ENCODE measurements around the gene CRISP1. TPM values are rescaled to one million over a fixed set of nuclear protein-coding genes. Genes with fewer than 3 reads are reported as not detected.

Gene CRISP1
- polyA plus RNA-seq, 2 of the 4 experiments (the other 2 are of a cell fraction): not detected

- H3K27ac ChIP-seq: no peak overlapping the region
- ChIA-PET CTCF (no interaction called here), POLR2A (no interaction called here)
- H3K4me1 ChIP-seq: no peaks in the 10 kb centered on the region
- FAIRE-seq: no peak
- H3K4me3 ChIP-seq: no peak overlapping the region
- WGBS (ENCODE audit: missing lambda C conversion rate): 36% methylated on average over 2 of the region's 2 CpGs
- no peak overlapping the region for H3K4me2 ChIP-seq
- no peak for ATAC-seq
- TF ChIP-seq FOSB (CRISPR knock-in tag; IDR thresholded peaks at IDR 0.05): no peak
- no peak for TF ChIP-seq POLR2A (IDR thresholded peaks at IDR 0.05; ENCODE audit: low read length)
- TF ChIP-seq HOXB5 (CRISPR knock-in tag; IDR thresholded peaks at IDR 0.05): no peak
- no peak for TF ChIP-seq RARB (CRISPR knock-in tag; IDR thresholded peaks at IDR 0.05)
- TF ChIP-seq KDM1A (IDR thresholded peaks at IDR 0.05; ENCODE audit: low read depth): no peak
- no peak for DNase-seq (ENCODE audit: low read depth in 1 of 2, low spot score in 1 of 2)
- no peaks in the 10 kb centered on the region for H3K9me3 ChIP-seq
Observed at GRCh38 chr6:49813248-49813647, 53.1 kb downstream of the CRISP1 start.

GRCh38 chr6:49806145-49806544, 60.2 kb downstream of the CRISP1 start:
- ChIA-PET CTCF (no interaction called here), POLR2A (no interaction called here)
- Histone ChIP-seq H3K4me2 (no peak overlapping the region), H3K4me1 (no peaks in the 10 kb centered on the region), H3K4me3 (no peak overlapping the region), H3K27ac (no peak overlapping the region), H3K9me3 (no peaks in the 10 kb centered on the region)
- no peak for DNase-seq (ENCODE audit: low read depth in 1 of 2, low spot score in 1 of 2)
- no peak for ATAC-seq
- no peak for TF ChIP-seq HOXB5 (CRISPR knock-in tag; IDR thresholded peaks at IDR 0.05)
- TF ChIP-seq JUN (IDR thresholded peaks at IDR 0.05): no peak
- no peak for TF ChIP-seq CTCF (IDR thresholded peaks at IDR 0.05)
- no peak for TF ChIP-seq BCL3 (IDR thresholded peaks at IDR 0.05)
- TF ChIP-seq, protein P1, sequence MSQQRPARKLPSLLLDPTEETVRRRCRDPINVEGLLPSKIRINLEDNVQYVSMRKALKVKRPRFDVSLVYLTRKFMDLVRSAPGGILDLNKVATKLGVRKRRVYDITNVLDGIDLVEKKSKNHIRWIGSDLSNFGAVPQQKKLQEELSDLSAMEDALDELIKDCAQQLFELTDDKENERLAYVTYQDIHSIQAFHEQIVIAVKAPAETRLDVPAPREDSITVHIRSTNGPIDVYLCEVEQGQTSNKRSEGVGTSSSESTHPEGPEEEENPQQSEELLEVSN (IDR thresholded peaks at IDR 0.05; ENCODE audit: borderline replicate concordance, low read depth): no peak
- TF ChIP-seq USF2 (IDR thresholded peaks at IDR 0.05): no peak
- no peak for TF ChIP-seq CBX8 (IDR thresholded peaks at IDR 0.05)
- TF ChIP-seq CEBPB (IDR thresholded peaks at IDR 0.05): no peak
- no peak for TF ChIP-seq GATA3 (IDR thresholded peaks at IDR 0.05; ENCODE audit: borderline replicate concordance)
- TF ChIP-seq EP300 (IDR thresholded peaks at IDR 0.05): no peak
- no peak for TF ChIP-seq PBX3 (IDR thresholded peaks at IDR 0.05)
- TF ChIP-seq HES2 (IDR thresholded peaks at IDR 0.05): no peak
- no peak for TF ChIP-seq RFX5 (IDR thresholded peaks at IDR 0.05)
- no peak for TF ChIP-seq FOSB (CRISPR knock-in tag; IDR thresholded peaks at IDR 0.05)
- TF ChIP-seq, protein P2, sequence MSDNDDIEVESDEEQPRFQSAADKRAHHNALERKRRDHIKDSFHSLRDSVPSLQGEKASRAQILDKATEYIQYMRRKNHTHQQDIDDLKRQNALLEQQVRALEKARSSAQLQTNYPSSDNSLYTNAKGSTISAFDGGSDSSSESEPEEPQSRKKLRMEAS (IDR thresholded peaks at IDR 0.05): no peak
- TF ChIP-seq MYC (IDR thresholded peaks at IDR 0.05; ENCODE audit: borderline replicate concordance, low read length): no peak
- no peak for FAIRE-seq
- 74% methylated on average over 4 of the region's 4 CpGs for WGBS (ENCODE audit: missing lambda C conversion rate)

DNA sequence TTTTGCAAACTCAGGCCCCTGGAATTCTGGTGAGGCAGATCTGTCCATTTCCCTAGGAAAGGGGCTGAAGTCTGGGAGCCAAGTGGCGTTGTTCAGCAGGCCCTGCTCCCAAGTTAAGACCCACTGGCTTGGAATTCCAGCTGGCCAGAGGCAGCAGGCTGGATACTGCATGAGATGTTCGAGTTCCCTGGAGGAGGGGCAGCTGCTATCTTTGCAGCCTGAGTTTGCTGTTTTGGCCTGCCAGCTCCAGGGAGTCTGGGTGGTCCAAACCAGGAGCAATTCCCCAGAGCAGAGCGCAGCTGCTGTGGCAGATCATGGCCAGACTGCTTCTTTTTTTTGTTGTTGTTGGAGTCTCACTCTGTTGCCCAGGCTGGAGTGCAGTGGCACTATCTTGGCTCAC, 61.1 kb downstream of the CRISP1 start:
- FAIRE-seq (no peak), DNase-seq (ENCODE audit: low read depth in 1 of 2, low spot score in 1 of 2) (no peak), ATAC-seq (no peak)
- Histone ChIP-seq H3K27ac (no peak overlapping the region), H3K4me2 (no peak overlapping the region), H3K9me3 (no peaks in the 10 kb centered on the region), H3K4me1 (no peaks in the 10 kb centered on the region), H3K4me3 (no peak overlapping the region)
- TF ChIP-seq BCL3 (IDR thresholded peaks at IDR 0.05): no peak
- TF ChIP-seq, protein P3, sequence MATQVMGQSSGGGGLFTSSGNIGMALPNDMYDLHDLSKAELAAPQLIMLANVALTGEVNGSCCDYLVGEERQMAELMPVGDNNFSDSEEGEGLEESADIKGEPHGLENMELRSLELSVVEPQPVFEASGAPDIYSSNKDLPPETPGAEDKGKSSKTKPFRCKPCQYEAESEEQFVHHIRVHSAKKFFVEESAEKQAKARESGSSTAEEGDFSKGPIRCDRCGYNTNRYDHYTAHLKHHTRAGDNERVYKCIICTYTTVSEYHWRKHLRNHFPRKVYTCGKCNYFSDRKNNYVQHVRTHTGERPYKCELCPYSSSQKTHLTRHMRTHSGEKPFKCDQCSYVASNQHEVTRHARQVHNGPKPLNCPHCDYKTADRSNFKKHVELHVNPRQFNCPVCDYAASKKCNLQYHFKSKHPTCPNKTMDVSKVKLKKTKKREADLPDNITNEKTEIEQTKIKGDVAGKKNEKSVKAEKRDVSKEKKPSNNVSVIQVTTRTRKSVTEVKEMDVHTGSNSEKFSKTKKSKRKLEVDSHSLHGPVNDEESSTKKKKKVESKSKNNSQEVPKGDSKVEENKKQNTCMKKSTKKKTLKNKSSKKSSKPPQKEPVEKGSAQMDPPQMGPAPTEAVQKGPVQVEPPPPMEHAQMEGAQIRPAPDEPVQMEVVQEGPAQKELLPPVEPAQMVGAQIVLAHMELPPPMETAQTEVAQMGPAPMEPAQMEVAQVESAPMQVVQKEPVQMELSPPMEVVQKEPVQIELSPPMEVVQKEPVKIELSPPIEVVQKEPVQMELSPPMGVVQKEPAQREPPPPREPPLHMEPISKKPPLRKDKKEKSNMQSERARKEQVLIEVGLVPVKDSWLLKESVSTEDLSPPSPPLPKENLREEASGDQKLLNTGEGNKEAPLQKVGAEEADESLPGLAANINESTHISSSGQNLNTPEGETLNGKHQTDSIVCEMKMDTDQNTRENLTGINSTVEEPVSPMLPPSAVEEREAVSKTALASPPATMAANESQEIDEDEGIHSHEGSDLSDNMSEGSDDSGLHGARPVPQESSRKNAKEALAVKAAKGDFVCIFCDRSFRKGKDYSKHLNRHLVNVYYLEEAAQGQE (IDR thresholded peaks at IDR 0.05): no peak
- ChIA-PET CTCF (no interaction called here), POLR2A (no interaction called here)
- 42% methylated on average over 2 of the region's 3 CpGs for WGBS (ENCODE audit: missing lambda C conversion rate)
